ENCODE measurements around the gene CORO1C. TPM values are rescaled to one million over a fixed set of nuclear protein-coding genes. Genes with fewer than 3 reads are reported as not detected.
"Not testable (repeated sequence)": the region's sequence is repeated elsewhere in the genome, so short reads cannot be mapped to it uniquely, and the experiment has no call there.

The CORO1C gene
- total RNA-seq, 2 donors from 2014 or later, result 13.3 to 61.1 TPM

- no peaks in the 10 kb centered on the region for H3K27me3 Mint-ChIP-seq
- no peak overlapping the region for H3K27ac Mint-ChIP-seq
- ATAC-seq (no peak), DNase-seq (no peak)
- H3K9me3 ChIP-seq (ENCODE audit: control insufficient read depth, low read length, poor library complexity, severe bottlenecking), result no peaks in the 10 kb centered on the region
- H3K4me1 Mint-ChIP-seq, result peaks cover 22% of the 10 kb centered on the region
- peaks cover under 1% of the 10 kb centered on the region for H3K36me3 Mint-ChIP-seq (ENCODE audit: low read depth)
- no peak overlapping the region for H3K4me3 Mint-ChIP-seq
Observed at GRCh38 chr12:108638141-108638827, 93.0 kb downstream of the CORO1C start.

GRCh38 chr12:108637222-108637971 lies 93.9 kb downstream of the CORO1C start:
- no peak overlapping the region for H3K4me3 Mint-ChIP-seq
- ATAC-seq, result no peak
- peaks cover 26% of the 10 kb centered on the region for H3K4me1 Mint-ChIP-seq

GRCh38 chr12:108635997-108636808 lies 95.1 kb downstream of the CORO1C start:
- DNase-seq, result no peak
- H3K4me3 Mint-ChIP-seq, result peak overlapping the region; percentile 97
- peaks cover 33% of the 10 kb centered on the region for H3K4me1 Mint-ChIP-seq

More at GRCh38 chr12:108637222-108637971, 93.9 kb downstream of the CORO1C start:
- H3K27me3 Mint-ChIP-seq, result no peaks in the 10 kb centered on the region
- no peaks in the 10 kb centered on the region for H3K9me3 ChIP-seq (ENCODE audit: control insufficient read depth, low read length, poor library complexity, severe bottlenecking)
- no peak for DNase-seq
- H3K27ac Mint-ChIP-seq, result peak overlapping the region; percentile 98
- H3K36me3 Mint-ChIP-seq (ENCODE audit: low read depth), result peaks cover 3% of the 10 kb centered on the region

GRCh38 chr12:108635201-108635996 lies 95.9 kb downstream of the CORO1C start:
- DNase-seq (no peak), ATAC-seq (peak; percentile 15)
- peak overlapping the region; percentile 98 for H3K27ac Mint-ChIP-seq
- peak overlapping the region; percentile 97 for H3K4me3 Mint-ChIP-seq
- peaks cover 37% of the 10 kb centered on the region for H3K4me1 Mint-ChIP-seq
- H3K36me3 Mint-ChIP-seq (ENCODE audit: low read depth), result peaks cover 8% of the 10 kb centered on the region
- H3K27me3 Mint-ChIP-seq, result no peaks in the 10 kb centered on the region
- H3K9me3 ChIP-seq (ENCODE audit: control insufficient read depth, low read length, poor library complexity, severe bottlenecking), result no peaks in the 10 kb centered on the region

More at GRCh38 chr12:108635997-108636808, 95.1 kb downstream of the CORO1C start:
- H3K27me3 Mint-ChIP-seq, result no peaks in the 10 kb centered on the region
- H3K27ac Mint-ChIP-seq, result peak overlapping the region; percentile 98
- no peaks in the 10 kb centered on the region for H3K9me3 ChIP-seq (ENCODE audit: control insufficient read depth, low read length, poor library complexity, severe bottlenecking)
- no peak for ATAC-seq
- H3K36me3 Mint-ChIP-seq (ENCODE audit: low read depth), result peaks cover 8% of the 10 kb centered on the region

- H3K9me3 ChIP-seq (ENCODE audit: control insufficient read depth, low read length, poor library complexity, severe bottlenecking), result no peaks in the 10 kb centered on the region
- no peaks in the 10 kb centered on the region for H3K27me3 Mint-ChIP-seq
- DNase-seq (peak in 2 of 3 donors; percentile 20 to 28), ATAC-seq (peak; percentile 6)
- H3K4me1 Mint-ChIP-seq, result peaks cover 39% of the 10 kb centered on the region
- peaks cover 8% of the 10 kb centered on the region for H3K36me3 Mint-ChIP-seq (ENCODE audit: low read depth)
- peak overlapping the region; percentile 98 for H3K27ac Mint-ChIP-seq
- peak overlapping the region; percentile 97 for H3K4me3 Mint-ChIP-seq
Observed at GRCh38 chr12:108634341-108634751, 97.0 kb downstream of the CORO1C start.

GRCh38 chr12:108633534-108634248 lies 97.6 kb downstream of the CORO1C start, which contains the start of gene SELPLG:
Gene SELPLG, minus strand, starts transcription at chr12:108633894. Its CDS starts 9,587 bp downstream, at chr12:108624307.
- peak; percentile 77 for ATAC-seq
- peak within 1 kb of the TSS; percentile 97 for H3K4me3 Mint-ChIP-seq

GRCh38 chr12:108633081-108633533 lies 98.2 kb downstream of the CORO1C start:
- H3K9me3 ChIP-seq (ENCODE audit: control insufficient read depth, low read length, poor library complexity, severe bottlenecking), result no peaks in the 10 kb centered on the region
- Mint-ChIP-seq H3K36me3 (ENCODE audit: low read depth) (peaks cover 11% of the 10 kb centered on the region), H3K4me1 (peaks cover 43% of the 10 kb centered on the region), H3K27ac (peak overlapping the region; percentile 98), H3K27me3 (no peaks in the 10 kb centered on the region), H3K4me3 (peak overlapping the region; percentile 97)
- DNase-seq, result no peak
- ATAC-seq, result no peak

More at GRCh38 chr12:108633534-108634248, 97.6 kb downstream of the CORO1C start, which contains the start of gene SELPLG:
- peak; percentile 65 to 77 (median 71) for DNase-seq
- Mint-ChIP-seq H3K27me3 (no peaks in the 10 kb centered on the region), H3K4me1 (peaks cover 40% of the 10 kb centered on the region), H3K27ac (peak within 1 kb of the TSS; percentile 98), H3K36me3 (ENCODE audit: low read depth) (peaks cover 8% of the 10 kb centered on the region)
- H3K9me3 ChIP-seq (ENCODE audit: control insufficient read depth, low read length, poor library complexity, severe bottlenecking), result no peaks in the 10 kb centered on the region

- Mint-ChIP-seq H3K36me3 (ENCODE audit: low read depth) (peaks cover 12% of the 10 kb centered on the region), H3K4me1 (peaks cover 51% of the 10 kb centered on the region), H3K4me3 (peak overlapping the region; percentile 97), H3K27ac (peak overlapping the region; percentile 98)
- not testable (repeated sequence) for H3K27me3 Mint-ChIP-seq; H3K9me3 ChIP-seq (ENCODE audit: control insufficient read depth, low read length, poor library complexity, severe bottlenecking); DNase-seq; ATAC-seq
Observed at GRCh38 chr12:108631261-108631660, 100.1 kb downstream of the CORO1C start.

GRCh38 chr12:108630481-108631207 lies 100.7 kb downstream of the CORO1C start:
- DNase-seq, result no peak
- H3K4me3 Mint-ChIP-seq, result peak overlapping the region; percentile 97
- H3K36me3 Mint-ChIP-seq (ENCODE audit: low read depth), result peaks cover 13% of the 10 kb centered on the region
- H3K27ac Mint-ChIP-seq, result peak overlapping the region; percentile 98
- ATAC-seq, result no peak
- H3K4me1 Mint-ChIP-seq, result peaks cover 47% of the 10 kb centered on the region
- H3K9me3 ChIP-seq (ENCODE audit: control insufficient read depth, low read length, poor library complexity, severe bottlenecking), result no peaks in the 10 kb centered on the region
- no peaks in the 10 kb centered on the region for H3K27me3 Mint-ChIP-seq

- Mint-ChIP-seq H3K4me3 (peak overlapping the region; percentile 97), H3K27me3 (no peaks in the 10 kb centered on the region), H3K36me3 (ENCODE audit: low read depth) (peaks cover 17% of the 10 kb centered on the region), H3K4me1 (peaks cover 54% of the 10 kb centered on the region), H3K27ac (peak overlapping the region; percentile 98)
- ATAC-seq (peak; percentile 56), DNase-seq (peak; percentile 32 to 58 (median 38))
- no peaks in the 10 kb centered on the region for H3K9me3 ChIP-seq (ENCODE audit: control insufficient read depth, low read length, poor library complexity, severe bottlenecking)
Observed at GRCh38 chr12:108629824-108630476, 101.4 kb downstream of the CORO1C start.

- no peak for DNase-seq
- H3K9me3 ChIP-seq (ENCODE audit: control insufficient read depth, low read length, poor library complexity, severe bottlenecking), result no peaks in the 10 kb centered on the region
- no peaks in the 10 kb centered on the region for H3K27me3 Mint-ChIP-seq
- H3K27ac Mint-ChIP-seq, result peak overlapping the region; percentile 98
- H3K4me1 Mint-ChIP-seq, result peaks cover 51% of the 10 kb centered on the region
- H3K4me3 Mint-ChIP-seq, result peak overlapping the region; percentile 97
- ATAC-seq, result no peak
- peaks cover 17% of the 10 kb centered on the region for H3K36me3 Mint-ChIP-seq (ENCODE audit: low read depth)
Observed at GRCh38 chr12:108629151-108629550, 102.2 kb downstream of the CORO1C start.

All from T-helper 17 cell (primary cell).